ENCODE measurements around the gene NOM1. TPM values are rescaled to one million over a fixed set of nuclear protein-coding genes. Genes with fewer than 3 reads are reported as not detected.

The NOM1 gene
- total RNA-seq, 6 experiments from 2014 or later, result 13.1 to 21.1 (median 14.9) TPM

GRCh38 chr7:157010588-157011332, 61.2 kb downstream of the NOM1 start, which contains the start of gene MNX1:
Gene MNX1 (minus strand): TSS chr7:157010663. CDS start chr7:157010350, 313 bp downstream.
- Mint-ChIP-seq H3K9me3 (no peaks in the 10 kb centered on the region), H3K27me3 (ENCODE audit: insufficient read depth) (peaks cover 62% of the 10 kb centered on the region), H3K4me3 (no peak within 1 kb of the TSS), H3K27ac (no peak within 1 kb of the TSS), H3K36me3 (ENCODE audit: low read depth) (no peaks in the 10 kb centered on the region), H3K4me1 (ENCODE audit: low read depth) (no peaks in the 10 kb centered on the region)
- TF ChIP-seq CTCF (IDR thresholded peaks at IDR 0.05), result no peak
- no peak for DNase-seq

- Mint-ChIP-seq H3K27me3 (ENCODE audit: insufficient read depth) (peaks cover 66% of the 10 kb centered on the region), H3K36me3 (ENCODE audit: low read depth) (no peaks in the 10 kb centered on the region), H3K4me1 (ENCODE audit: low read depth) (no peaks in the 10 kb centered on the region), H3K27ac (no peak overlapping the region), H3K9me3 (no peaks in the 10 kb centered on the region), H3K4me3 (no peak overlapping the region)
- DNase-seq, result no peak
- TF ChIP-seq CTCF (IDR thresholded peaks at IDR 0.05), result no peak
Measured at GRCh38 chr7:157011333-157012112, 62.0 kb downstream of the NOM1 start.

GRCh38 chr7:157012113-157012547, 62.6 kb downstream of the NOM1 start:
- Mint-ChIP-seq H3K27ac (no peak overlapping the region), H3K4me1 (ENCODE audit: low read depth) (no peaks in the 10 kb centered on the region), H3K27me3 (ENCODE audit: insufficient read depth) (peaks cover 68% of the 10 kb centered on the region), H3K4me3 (no peak overlapping the region), H3K9me3 (no peaks in the 10 kb centered on the region), H3K36me3 (ENCODE audit: low read depth) (no peaks in the 10 kb centered on the region)
- DNase-seq, result no peak
- no peak for TF ChIP-seq CTCF (IDR thresholded peaks at IDR 0.05)

GRCh38 chr7:157013101-157013500, 63.6 kb downstream of the NOM1 start:
- H3K27ac Mint-ChIP-seq, result no peak overlapping the region
- DNase-seq, result no peak
- H3K27me3 Mint-ChIP-seq (ENCODE audit: insufficient read depth), result peaks cover 67% of the 10 kb centered on the region
- H3K4me1 Mint-ChIP-seq (ENCODE audit: low read depth), result no peaks in the 10 kb centered on the region
- no peaks in the 10 kb centered on the region for H3K9me3 Mint-ChIP-seq
- TF ChIP-seq CTCF (IDR thresholded peaks at IDR 0.05), result no peak
- no peaks in the 10 kb centered on the region for H3K36me3 Mint-ChIP-seq (ENCODE audit: low read depth)
- H3K4me3 Mint-ChIP-seq, result no peak overlapping the region

- DNase-seq, result no peak
- H3K9me3 Mint-ChIP-seq, result no peaks in the 10 kb centered on the region
- H3K27ac Mint-ChIP-seq, result no peak overlapping the region
- no peak overlapping the region for H3K4me3 Mint-ChIP-seq
- no peak for TF ChIP-seq CTCF (IDR thresholded peaks at IDR 0.05)
- peaks cover 66% of the 10 kb centered on the region for H3K27me3 Mint-ChIP-seq (ENCODE audit: insufficient read depth)
- H3K36me3 Mint-ChIP-seq (ENCODE audit: low read depth), result no peaks in the 10 kb centered on the region
- no peaks in the 10 kb centered on the region for H3K4me1 Mint-ChIP-seq (ENCODE audit: low read depth)
Measured at GRCh38 chr7:157013602-157014549, 64.4 kb downstream of the NOM1 start.
